ENCODE measurements around the gene ASCL4. TPM values are rescaled to one million over a fixed set of nuclear protein-coding genes. Genes with fewer than 3 reads are reported as not detected.

The ASCL4 gene
- total and polyA plus RNA-seq, 2 experiments from 2014 or later: not detected

DNA sequence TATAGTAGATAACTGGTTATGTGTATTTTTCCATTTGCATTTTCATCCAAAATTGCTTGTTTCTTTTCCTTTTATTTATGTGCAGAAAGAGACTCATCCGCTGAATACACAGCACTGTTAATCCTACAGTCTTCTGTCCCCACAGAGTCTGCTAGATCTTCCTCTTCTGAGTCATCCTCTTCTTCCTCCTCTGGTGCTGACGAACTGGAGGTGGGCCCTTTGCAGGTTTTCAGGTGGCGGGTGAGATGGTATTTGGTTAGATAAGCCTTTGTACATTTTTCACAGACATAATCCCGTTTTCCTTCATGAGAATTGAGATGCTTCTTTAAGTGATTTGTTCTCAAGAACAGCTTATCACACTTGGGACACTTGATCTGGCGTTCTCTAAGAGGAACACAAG, 40.4 kb upstream of the ASCL4 start (continued):
- TF ChIP-seq, protein P1, sequence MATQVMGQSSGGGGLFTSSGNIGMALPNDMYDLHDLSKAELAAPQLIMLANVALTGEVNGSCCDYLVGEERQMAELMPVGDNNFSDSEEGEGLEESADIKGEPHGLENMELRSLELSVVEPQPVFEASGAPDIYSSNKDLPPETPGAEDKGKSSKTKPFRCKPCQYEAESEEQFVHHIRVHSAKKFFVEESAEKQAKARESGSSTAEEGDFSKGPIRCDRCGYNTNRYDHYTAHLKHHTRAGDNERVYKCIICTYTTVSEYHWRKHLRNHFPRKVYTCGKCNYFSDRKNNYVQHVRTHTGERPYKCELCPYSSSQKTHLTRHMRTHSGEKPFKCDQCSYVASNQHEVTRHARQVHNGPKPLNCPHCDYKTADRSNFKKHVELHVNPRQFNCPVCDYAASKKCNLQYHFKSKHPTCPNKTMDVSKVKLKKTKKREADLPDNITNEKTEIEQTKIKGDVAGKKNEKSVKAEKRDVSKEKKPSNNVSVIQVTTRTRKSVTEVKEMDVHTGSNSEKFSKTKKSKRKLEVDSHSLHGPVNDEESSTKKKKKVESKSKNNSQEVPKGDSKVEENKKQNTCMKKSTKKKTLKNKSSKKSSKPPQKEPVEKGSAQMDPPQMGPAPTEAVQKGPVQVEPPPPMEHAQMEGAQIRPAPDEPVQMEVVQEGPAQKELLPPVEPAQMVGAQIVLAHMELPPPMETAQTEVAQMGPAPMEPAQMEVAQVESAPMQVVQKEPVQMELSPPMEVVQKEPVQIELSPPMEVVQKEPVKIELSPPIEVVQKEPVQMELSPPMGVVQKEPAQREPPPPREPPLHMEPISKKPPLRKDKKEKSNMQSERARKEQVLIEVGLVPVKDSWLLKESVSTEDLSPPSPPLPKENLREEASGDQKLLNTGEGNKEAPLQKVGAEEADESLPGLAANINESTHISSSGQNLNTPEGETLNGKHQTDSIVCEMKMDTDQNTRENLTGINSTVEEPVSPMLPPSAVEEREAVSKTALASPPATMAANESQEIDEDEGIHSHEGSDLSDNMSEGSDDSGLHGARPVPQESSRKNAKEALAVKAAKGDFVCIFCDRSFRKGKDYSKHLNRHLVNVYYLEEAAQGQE (IDR thresholded peaks at IDR 0.05; ENCODE audit: unreplicated experiment): no peak
- TF ChIP-seq, protein P2, sequence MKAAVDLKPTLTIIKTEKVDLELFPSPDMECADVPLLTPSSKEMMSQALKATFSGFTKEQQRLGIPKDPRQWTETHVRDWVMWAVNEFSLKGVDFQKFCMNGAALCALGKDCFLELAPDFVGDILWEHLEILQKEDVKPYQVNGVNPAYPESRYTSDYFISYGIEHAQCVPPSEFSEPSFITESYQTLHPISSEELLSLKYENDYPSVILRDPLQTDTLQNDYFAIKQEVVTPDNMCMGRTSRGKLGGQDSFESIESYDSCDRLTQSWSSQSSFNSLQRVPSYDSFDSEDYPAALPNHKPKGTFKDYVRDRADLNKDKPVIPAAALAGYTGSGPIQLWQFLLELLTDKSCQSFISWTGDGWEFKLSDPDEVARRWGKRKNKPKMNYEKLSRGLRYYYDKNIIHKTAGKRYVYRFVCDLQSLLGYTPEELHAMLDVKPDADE (IDR thresholded peaks at IDR 0.05): no peak
- no peak for TF ChIP-seq POLR2AphosphoS5 (IDR thresholded peaks at IDR 0.05; ENCODE audit: low read depth)

DNA sequence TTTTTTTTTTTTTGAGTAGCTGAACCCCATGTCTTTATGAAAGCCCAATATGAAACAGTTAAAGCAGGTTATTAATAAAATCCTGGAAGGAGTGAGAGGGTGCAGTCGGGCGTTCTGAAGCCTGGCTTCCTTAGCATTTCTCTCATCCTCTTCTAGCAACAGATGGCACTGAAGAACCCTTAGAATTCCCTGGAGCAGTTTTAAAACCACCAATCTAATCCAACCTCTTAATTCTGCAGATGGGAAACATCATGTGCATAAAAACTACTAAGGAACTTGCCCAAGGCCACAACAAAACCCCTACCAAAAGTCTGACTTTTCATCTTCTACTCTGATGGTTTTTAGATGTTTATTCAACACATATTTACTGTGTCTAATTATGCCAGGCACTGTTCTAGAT, 38.7 kb upstream of the ASCL4 start:
- Histone ChIP-seq H3F3A (replicated peaks; ENCODE audit: low read depth) (no peaks in the 10 kb centered on the region), H3K4me1 (ENCODE audit: insufficient read depth) (no peaks in the 10 kb centered on the region), H3K27ac (ENCODE audit: low read depth) (no peak overlapping the region), H3K36me3 (ENCODE audit: insufficient read depth) (peaks cover 30% of the 10 kb centered on the region), H3K4me3 (no peak overlapping the region), H3K9me2 (ENCODE audit: insufficient read depth) (no peaks in the 10 kb centered on the region), H3K79me2 (replicated peaks; ENCODE audit: insufficient read depth) (no peaks in the 10 kb centered on the region), H2AFZ (no peak overlapping the region), H4K20me1 (replicated peaks; ENCODE audit: insufficient read depth) (peaks cover 11% of the 10 kb centered on the region; the same call in 1 of the 2 replicates), H3K27me3 (ENCODE audit: insufficient read depth) (no peaks in the 10 kb centered on the region), H3K4me2 (no peak overlapping the region)
- Mint-ChIP-seq H3K4me3 (no peak overlapping the region), H3K27ac (no peak overlapping the region), H3K36me3 (ENCODE audit: low read depth) (peaks cover 64% of the 10 kb centered on the region), H3K4me1 (no peaks in the 10 kb centered on the region), H3K27me3 (ENCODE audit: insufficient read depth, low read depth, poor library complexity) (peaks cover 1% of the 10 kb centered on the region), H3K9me3 (no peaks in the 10 kb centered on the region)
- DNase-seq (ENCODE audit: low spot score): no peak
- no peak for ATAC-seq
- TF ChIP-seq, protein P1 (IDR thresholded peaks at IDR 0.05; ENCODE audit: unreplicated experiment): no peak
- TF ChIP-seq, protein P3, sequence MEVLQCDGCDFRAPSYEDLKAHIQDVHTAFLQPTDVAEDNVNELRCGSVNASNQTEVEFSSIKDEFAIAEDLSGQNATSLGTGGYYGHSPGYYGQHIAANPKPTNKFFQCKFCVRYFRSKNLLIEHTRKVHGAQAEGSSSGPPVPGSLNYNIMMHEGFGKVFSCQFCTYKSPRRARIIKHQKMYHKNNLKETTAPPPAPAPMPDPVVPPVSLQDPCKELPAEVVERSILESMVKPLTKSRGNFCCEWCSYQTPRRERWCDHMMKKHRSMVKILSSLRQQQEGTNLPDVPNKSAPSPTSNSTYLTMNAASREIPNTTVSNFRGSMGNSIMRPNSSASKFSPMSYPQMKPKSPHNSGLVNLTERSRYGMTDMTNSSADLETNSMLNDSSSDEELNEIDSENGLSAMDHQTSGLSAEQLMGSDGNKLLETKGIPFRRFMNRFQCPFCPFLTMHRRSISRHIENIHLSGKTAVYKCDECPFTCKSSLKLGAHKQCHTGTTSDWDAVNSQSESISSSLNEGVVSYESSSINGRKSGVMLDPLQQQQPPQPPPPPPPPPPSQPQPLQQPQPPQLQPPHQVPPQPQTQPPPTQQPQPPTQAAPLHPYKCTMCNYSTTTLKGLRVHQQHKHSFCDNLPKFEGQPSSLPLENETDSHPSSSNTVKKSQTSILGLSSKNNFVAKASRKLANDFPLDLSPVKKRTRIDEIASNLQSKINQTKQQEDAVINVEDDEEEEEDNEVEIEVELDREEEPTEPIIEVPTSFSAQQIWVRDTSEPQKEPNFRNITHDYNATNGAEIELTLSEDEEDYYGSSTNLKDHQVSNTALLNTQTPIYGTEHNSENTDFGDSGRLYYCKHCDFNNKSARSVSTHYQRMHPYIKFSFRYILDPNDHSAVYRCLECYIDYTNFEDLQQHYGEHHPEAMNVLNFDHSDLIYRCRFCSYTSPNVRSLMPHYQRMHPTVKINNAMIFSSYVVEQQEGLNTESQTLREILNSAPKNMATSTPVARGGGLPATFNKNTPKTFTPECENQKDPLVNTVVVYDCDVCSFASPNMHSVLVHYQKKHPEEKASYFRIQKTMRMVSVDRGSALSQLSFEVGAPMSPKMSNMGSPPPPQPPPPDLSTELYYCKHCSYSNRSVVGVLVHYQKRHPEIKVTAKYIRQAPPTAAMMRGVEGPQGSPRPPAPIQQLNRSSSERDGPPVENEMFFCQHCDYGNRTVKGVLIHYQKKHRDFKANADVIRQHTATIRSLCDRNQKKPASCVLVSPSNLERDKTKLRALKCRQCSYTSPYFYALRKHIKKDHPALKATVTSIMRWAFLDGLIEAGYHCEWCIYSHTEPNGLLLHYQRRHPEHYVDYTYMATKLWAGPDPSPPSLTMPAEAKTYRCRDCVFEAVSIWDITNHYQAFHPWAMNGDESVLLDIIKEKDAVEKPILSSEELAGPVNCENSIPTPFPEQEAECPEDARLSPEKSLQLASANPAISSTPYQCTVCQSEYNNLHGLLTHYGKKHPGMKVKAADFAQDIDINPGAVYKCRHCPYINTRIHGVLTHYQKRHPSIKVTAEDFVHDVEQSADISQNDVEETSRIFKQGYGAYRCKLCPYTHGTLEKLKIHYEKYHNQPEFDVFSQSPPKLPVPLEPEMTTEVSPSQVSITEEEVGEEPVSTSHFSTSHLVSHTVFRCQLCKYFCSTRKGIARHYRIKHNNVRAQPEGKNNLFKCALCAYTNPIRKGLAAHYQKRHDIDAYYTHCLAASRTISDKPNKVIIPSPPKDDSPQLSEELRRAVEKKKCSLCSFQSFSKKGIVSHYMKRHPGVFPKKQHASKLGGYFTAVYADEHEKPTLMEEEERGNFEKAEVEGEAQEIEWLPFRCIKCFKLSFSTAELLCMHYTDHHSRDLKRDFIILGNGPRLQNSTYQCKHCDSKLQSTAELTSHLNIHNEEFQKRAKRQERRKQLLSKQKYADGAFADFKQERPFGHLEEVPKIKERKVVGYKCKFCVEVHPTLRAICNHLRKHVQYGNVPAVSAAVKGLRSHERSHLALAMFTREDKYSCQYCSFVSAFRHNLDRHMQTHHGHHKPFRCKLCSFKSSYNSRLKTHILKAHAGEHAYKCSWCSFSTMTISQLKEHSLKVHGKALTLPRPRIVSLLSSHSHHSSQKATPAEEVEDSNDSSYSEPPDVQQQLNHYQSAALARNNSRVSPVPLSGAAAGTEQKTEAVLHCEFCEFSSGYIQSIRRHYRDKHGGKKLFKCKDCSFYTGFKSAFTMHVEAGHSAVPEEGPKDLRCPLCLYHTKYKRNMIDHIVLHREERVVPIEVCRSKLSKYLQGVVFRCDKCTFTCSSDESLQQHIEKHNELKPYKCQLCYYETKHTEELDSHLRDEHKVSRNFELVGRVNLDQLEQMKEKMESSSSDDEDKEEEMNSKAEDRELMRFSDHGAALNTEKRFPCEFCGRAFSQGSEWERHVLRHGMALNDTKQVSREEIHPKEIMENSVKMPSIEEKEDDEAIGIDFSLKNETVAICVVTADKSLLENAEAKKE (CRISPR knock-in tag; IDR thresholded peaks at IDR 0.05): no peak
- no peak for TF ChIP-seq NANOG (IDR thresholded peaks at IDR 0.05; ENCODE audit: borderline replicate concordance)
- TF ChIP-seq STAT1 (IDR thresholded peaks at IDR 0.05; ENCODE audit: unreplicated experiment): no peak
- TF ChIP-seq, protein P4, sequence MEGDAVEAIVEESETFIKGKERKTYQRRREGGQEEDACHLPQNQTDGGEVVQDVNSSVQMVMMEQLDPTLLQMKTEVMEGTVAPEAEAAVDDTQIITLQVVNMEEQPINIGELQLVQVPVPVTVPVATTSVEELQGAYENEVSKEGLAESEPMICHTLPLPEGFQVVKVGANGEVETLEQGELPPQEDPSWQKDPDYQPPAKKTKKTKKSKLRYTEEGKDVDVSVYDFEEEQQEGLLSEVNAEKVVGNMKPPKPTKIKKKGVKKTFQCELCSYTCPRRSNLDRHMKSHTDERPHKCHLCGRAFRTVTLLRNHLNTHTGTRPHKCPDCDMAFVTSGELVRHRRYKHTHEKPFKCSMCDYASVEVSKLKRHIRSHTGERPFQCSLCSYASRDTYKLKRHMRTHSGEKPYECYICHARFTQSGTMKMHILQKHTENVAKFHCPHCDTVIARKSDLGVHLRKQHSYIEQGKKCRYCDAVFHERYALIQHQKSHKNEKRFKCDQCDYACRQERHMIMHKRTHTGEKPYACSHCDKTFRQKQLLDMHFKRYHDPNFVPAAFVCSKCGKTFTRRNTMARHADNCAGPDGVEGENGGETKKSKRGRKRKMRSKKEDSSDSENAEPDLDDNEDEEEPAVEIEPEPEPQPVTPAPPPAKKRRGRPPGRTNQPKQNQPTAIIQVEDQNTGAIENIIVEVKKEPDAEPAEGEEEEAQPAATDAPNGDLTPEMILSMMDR (conservative IDR thresholded peaks at IDR 0.05; ENCODE audit: low read depth in 2 of 2): no peak
- no peak for TF ChIP-seq POLR2AphosphoS5 (IDR thresholded peaks at IDR 0.05; ENCODE audit: low read depth)
- no peak for TF ChIP-seq JUNB (IDR thresholded peaks at IDR 0.05; ENCODE audit: unreplicated experiment)
